ENCODE measurements around the gene PPP1R15A. TPM values are rescaled to one million over a fixed set of nuclear protein-coding genes. Genes with fewer than 3 reads are reported as not detected.

The PPP1R15A gene
- total and polyA plus RNA-seq, 4 donors = 5.6 to 52.5 (median 11.3) TPM

DNA sequence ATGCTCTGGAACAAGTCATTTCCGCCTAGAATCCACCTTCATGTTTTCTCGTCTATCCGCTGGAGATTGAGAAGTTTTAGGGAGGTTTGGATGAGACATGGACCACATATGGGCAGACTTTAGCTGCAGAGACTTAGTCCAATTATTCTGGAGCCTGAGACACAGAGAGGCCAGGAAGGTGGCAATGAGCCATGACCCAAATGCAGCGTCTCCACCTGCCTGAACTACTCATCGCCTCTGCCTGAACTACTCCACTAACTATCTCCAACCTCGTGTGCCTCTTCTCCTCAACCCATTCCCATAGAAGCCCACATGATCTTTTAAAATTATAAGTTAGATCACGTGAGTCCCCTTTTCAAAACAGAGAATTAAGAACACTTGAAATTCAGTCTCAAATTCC lies 9.4 kb upstream of the PPP1R15A start:
- H3K27ac ChIP-seq (ENCODE audit: low read depth in 1 of 2, low read length in 2 of 2) = no peak overlapping the region
- no peaks in the 10 kb centered on the region for H3K27me3 ChIP-seq (ENCODE audit: control insufficient read depth in 4 of 4, insufficient read depth in 4 of 4, low read length in 3 of 4)

DNA sequence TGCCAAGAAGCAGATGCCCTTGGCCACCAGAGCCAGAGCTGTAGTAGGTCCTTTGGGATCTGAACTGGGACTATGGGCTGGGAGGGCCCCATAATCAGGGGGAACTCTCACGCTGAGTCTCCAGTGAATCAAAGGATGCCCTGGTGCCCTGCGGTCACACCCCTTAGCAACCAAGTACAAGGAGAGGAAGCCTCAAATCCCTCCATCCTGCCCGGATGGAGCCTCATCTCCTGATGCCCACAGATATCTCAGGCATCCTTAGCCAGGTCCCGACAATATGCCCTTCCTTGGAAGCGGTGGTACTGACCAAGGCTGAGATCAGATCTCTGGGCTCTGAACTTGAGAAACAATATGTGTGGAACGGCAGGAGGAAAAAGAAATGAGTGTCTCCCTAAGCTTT lies 5.5 kb upstream of the PPP1R15A start:
- Histone ChIP-seq H3K36me3 (ENCODE audit: control insufficient read depth in 4 of 4, insufficient read depth in 3 of 4, low read depth in 1 of 4, low read length in 3 of 4) (peaks cover 0 to 6% (median 0%) of the 10 kb centered on the region in 4 donors), H3K27ac (ENCODE audit: low read depth in 1 of 2, low read length in 2 of 2) (no peak overlapping the region), H3K4me1 (ENCODE audit: control insufficient read depth in 4 of 4, insufficient read depth in 4 of 4, low read length in 3 of 4) (peaks cover 5 to 9% (median 6%) of the 10 kb centered on the region in 4 donors), H3K4me3 (ENCODE audit: low read depth in 1 of 3, low read length in 3 of 3) (no peak overlapping the region), H3K9ac (ENCODE audit: low read depth in 1 of 2, low read length in 2 of 2) (no peak overlapping the region), H3K27me3 (ENCODE audit: control insufficient read depth in 4 of 4, insufficient read depth in 4 of 4, low read length in 3 of 4) (no peaks in the 10 kb centered on the region), H3K9me3 (ENCODE audit: control insufficient read depth in 4 of 4, low read length in 3 of 4) (no peaks in the 10 kb centered on the region)
- 82% methylated on average over 6 of the region's 6 CpGs for WGBS
- no peak for DNase-seq (ENCODE audit: low spot score)
- TF ChIP-seq, protein P1, sequence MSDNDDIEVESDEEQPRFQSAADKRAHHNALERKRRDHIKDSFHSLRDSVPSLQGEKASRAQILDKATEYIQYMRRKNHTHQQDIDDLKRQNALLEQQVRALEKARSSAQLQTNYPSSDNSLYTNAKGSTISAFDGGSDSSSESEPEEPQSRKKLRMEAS (IDR thresholded peaks at IDR 0.05) = no peak

More for the DNA sequence above, 9.4 kb upstream of the PPP1R15A start:
- Histone ChIP-seq H3K4me3 (ENCODE audit: low read depth in 1 of 3, low read length in 3 of 3) (no peak overlapping the region), H3K4me1 (ENCODE audit: control insufficient read depth in 4 of 4, insufficient read depth in 4 of 4, low read length in 3 of 4) (peaks cover 0 to 17% (median 7%) of the 10 kb centered on the region in 4 donors), H3K36me3 (ENCODE audit: control insufficient read depth in 4 of 4, insufficient read depth in 3 of 4, low read depth in 1 of 4, low read length in 3 of 4) (peaks cover 0 to 6% (median 1%) of the 10 kb centered on the region in 4 donors), H3K9me3 (ENCODE audit: control insufficient read depth in 4 of 4, low read length in 3 of 4) (no peaks in the 10 kb centered on the region), H3K9ac (ENCODE audit: low read depth in 1 of 2, low read length in 2 of 2) (no peak overlapping the region)
- TF ChIP-seq, protein P1 (IDR thresholded peaks at IDR 0.05) = no peak
- TF ChIP-seq, protein P2, sequence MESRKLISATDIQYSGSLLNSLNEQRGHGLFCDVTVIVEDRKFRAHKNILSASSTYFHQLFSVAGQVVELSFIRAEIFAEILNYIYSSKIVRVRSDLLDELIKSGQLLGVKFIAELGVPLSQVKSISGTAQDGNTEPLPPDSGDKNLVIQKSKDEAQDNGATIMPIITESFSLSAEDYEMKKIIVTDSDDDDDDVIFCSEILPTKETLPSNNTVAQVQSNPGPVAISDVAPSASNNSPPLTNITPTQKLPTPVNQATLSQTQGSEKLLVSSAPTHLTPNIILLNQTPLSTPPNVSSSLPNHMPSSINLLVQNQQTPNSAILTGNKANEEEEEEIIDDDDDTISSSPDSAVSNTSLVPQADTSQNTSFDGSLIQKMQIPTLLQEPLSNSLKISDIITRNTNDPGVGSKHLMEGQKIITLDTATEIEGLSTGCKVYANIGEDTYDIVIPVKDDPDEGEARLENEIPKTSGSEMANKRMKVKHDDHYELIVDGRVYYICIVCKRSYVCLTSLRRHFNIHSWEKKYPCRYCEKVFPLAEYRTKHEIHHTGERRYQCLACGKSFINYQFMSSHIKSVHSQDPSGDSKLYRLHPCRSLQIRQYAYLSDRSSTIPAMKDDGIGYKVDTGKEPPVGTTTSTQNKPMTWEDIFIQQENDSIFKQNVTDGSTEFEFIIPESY (IDR thresholded peaks at IDR 0.05) = no peak
- TF ChIP-seq YY1 (IDR thresholded peaks at IDR 0.05) = no peak
- TF ChIP-seq SP1 (IDR thresholded peaks at IDR 0.05) = no peak
- TF ChIP-seq HNF4G (IDR thresholded peaks at IDR 0.05) = no peak
- no peak for TF ChIP-seq JUND (IDR thresholded peaks at IDR 0.05)
- TF ChIP-seq RAD21 (IDR thresholded peaks at IDR 0.05) = no peak
- no peak for TF ChIP-seq FOXA1 (IDR thresholded peaks at IDR 0.05)
- TF ChIP-seq, protein P3, sequence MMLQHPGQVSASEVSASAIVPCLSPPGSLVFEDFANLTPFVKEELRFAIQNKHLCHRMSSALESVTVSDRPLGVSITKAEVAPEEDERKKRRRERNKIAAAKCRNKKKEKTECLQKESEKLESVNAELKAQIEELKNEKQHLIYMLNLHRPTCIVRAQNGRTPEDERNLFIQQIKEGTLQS (IDR thresholded peaks at IDR 0.05) = no peak
- TF ChIP-seq, protein P4, sequence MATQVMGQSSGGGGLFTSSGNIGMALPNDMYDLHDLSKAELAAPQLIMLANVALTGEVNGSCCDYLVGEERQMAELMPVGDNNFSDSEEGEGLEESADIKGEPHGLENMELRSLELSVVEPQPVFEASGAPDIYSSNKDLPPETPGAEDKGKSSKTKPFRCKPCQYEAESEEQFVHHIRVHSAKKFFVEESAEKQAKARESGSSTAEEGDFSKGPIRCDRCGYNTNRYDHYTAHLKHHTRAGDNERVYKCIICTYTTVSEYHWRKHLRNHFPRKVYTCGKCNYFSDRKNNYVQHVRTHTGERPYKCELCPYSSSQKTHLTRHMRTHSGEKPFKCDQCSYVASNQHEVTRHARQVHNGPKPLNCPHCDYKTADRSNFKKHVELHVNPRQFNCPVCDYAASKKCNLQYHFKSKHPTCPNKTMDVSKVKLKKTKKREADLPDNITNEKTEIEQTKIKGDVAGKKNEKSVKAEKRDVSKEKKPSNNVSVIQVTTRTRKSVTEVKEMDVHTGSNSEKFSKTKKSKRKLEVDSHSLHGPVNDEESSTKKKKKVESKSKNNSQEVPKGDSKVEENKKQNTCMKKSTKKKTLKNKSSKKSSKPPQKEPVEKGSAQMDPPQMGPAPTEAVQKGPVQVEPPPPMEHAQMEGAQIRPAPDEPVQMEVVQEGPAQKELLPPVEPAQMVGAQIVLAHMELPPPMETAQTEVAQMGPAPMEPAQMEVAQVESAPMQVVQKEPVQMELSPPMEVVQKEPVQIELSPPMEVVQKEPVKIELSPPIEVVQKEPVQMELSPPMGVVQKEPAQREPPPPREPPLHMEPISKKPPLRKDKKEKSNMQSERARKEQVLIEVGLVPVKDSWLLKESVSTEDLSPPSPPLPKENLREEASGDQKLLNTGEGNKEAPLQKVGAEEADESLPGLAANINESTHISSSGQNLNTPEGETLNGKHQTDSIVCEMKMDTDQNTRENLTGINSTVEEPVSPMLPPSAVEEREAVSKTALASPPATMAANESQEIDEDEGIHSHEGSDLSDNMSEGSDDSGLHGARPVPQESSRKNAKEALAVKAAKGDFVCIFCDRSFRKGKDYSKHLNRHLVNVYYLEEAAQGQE (IDR thresholded peaks at IDR 0.05) = no peak
- TF ChIP-seq FOXA2 (IDR thresholded peaks at IDR 0.05) = no peak
- TF ChIP-seq EGR1 (IDR thresholded peaks at IDR 0.05; ENCODE audit: low read depth in 2 of 2) = no peak
- TF ChIP-seq GABPA (IDR thresholded peaks at IDR 0.05 in 1 of 2, conservative IDR thresholded peaks at IDR 0.05 in 1 of 2) = no peak
- WGBS = 80% methylated on average over 7 of the region's 7 CpGs
- DNase-seq (ENCODE audit: low spot score) = no peak

Data from liver (tissue), 9 donors.